Upper lobe of left lung (tissue), 6 donors: ENCODE measurements around the gene SELENOW. TPM values are rescaled to one million over a fixed set of nuclear protein-coding genes. Genes with fewer than 3 reads are reported as not detected.
"Not testable (repeated sequence)": the region's sequence is repeated elsewhere in the genome, so short reads cannot be mapped to it uniquely, and the experiment has no call there.

Source experiments
- ATAC-seq, 2 donors: fragments of 200-7000 bp; cut with Tn5 transposase; one replicate each; pipeline ENCODE4 v1.9.1; 2022; ENCODE audit warnings: mild to moderate bottlenecking in 2 of 2, moderate library complexity in 2 of 2; ENCODE audit not compliant: low FRiP score in 2 of 2
- DNase-seq, 2 donors: peaks; one replicate each; pipeline ENCODE4 v3.0.0-alpha.2; 2019 to 2020
- H3K27ac ChIP-seq, 4 donors: fragments of 200-600 bp; sonication (generic); one replicate each; pipeline ENCODE4 v1.5.1; 2016 to 2019
- H3K27me3 ChIP-seq, 4 donors: fragments of 200-600 bp; sonication (generic); one replicate each; pipeline ENCODE4 v1.5.1; 2017 to 2019
- H3K36me3 ChIP-seq, 4 donors: fragments of 200-600 bp; sonication (generic); one replicate each; pipeline ENCODE4 v1.5.1; 2016 to 2019
- H3K4me1 ChIP-seq, 4 donors: fragments of 200-600 bp; sonication (generic); one replicate each; pipeline ENCODE4 v1.5.1; 2018 to 2019
- H3K4me3 ChIP-seq, 4 donors: fragments of 200-600 bp; sonication (generic); one replicate each; pipeline ENCODE4 v1.5.1; 2017 to 2019; ENCODE audit warnings: mild to moderate bottlenecking in 2 of 4, moderate library complexity in 1 of 4
- H3K9me3 ChIP-seq, 4 donors: fragments of 200-600 bp; sonication (generic); one replicate each; pipeline ENCODE4 v1.5.1; 2018 to 2019
- EP300 ChIP-seq, 4 donors: sonication (generic); formaldehyde crosslinking; IDR thresholded peaks; one replicate each; pipeline ENCODE4 v1.5.1; 2017; ENCODE audit warnings: antibody characterized with exemption in 4 of 4, control low read depth in 2 of 4
- POLR2A ChIP-seq, 4 donors: fragments of 450-650 bp; IDR thresholded peaks; one replicate each; pipeline ENCODE4 v1.5.1; 2016 to 2017; ENCODE audit warnings: antibody characterized with exemption in 4 of 4, mild to moderate bottlenecking in 2 of 4
- POLR2AphosphoS5 ChIP-seq, 2 donors: sonication (generic); formaldehyde crosslinking; IDR thresholded peaks; one replicate each; pipeline ENCODE4 v1.5.1; 2017; ENCODE audit warnings: antibody characterized with exemption in 2 of 2
- WGBS, 2 donors: methylation state at CpG; one replicate each; pipeline ENCODE4 v1.1.5; 2017 to 2018; 5-methylcytosine and 5-hydroxymethylcytosine counted together
- total RNA-seq, 6 donors: library from RNA; depleted of rRNA in 4 of 6; stranded (reverse); fragments of >200 nt in 4 of 6; gene quantifications; one replicate each; pipeline versions ENCODE4 v1.1.0 to v1.2.1, GENCODE V29; 2016 to 2021
- TF ChIP-seq, protein P1 (sequence below), 6 experiments: fragments of 450-650 bp in 4 of 6; fragments of 200-600 bp in 2 of 6; sonication (generic) in 2 of 6; IDR thresholded peaks; one replicate each; pipeline ENCODE4 v1.5.1; 2016 to 2019; ENCODE audit warnings: antibody characterized with exemption in 6 of 6
- donor health status: DM: no; HTN: no; CAD: no; lungs with moderate emphysema.
- donor health status: DM: no; HTN: yes; CAD: no; lungs with severe emphysema.

The SELENOW gene
- total RNA-seq, 6 donors from 2014 or later = 194 to 455 (median 325) TPM

DNA sequence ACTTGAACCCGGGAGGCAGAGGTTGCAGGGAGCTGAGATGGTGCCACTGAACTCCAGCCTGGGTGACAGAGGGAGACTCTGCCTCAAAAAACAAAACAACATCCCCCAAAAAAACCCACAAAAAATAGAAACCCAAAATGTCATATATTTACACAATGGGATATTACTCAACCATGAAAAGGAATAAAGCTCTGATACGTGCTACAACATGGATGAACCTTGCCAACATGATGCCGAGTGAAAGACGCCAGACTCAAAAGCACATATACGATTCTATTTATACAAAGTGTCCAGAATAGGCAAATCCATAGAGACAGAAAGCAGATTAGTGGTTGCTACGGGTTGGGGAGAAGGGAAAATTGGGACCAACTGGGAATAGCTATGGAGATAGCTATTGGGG, 27.9 kb downstream of the SELENOW start:
- Histone ChIP-seq H3K4me1 (no peaks in the 10 kb centered on the region), H3K9me3 (no peaks in the 10 kb centered on the region), H3K4me3 (no peak overlapping the region), H3K27me3 (no peaks in the 10 kb centered on the region), H3K27ac (no peak overlapping the region), H3K36me3 (no peaks in the 10 kb centered on the region)
- no peak for ATAC-seq
- TF ChIP-seq EP300 (IDR thresholded peaks at IDR 0.05) (no peak), POLR2AphosphoS5 (IDR thresholded peaks at IDR 0.05) (no peak), POLR2A (IDR thresholded peaks at IDR 0.05) (no peak)
- TF ChIP-seq, protein P1, sequence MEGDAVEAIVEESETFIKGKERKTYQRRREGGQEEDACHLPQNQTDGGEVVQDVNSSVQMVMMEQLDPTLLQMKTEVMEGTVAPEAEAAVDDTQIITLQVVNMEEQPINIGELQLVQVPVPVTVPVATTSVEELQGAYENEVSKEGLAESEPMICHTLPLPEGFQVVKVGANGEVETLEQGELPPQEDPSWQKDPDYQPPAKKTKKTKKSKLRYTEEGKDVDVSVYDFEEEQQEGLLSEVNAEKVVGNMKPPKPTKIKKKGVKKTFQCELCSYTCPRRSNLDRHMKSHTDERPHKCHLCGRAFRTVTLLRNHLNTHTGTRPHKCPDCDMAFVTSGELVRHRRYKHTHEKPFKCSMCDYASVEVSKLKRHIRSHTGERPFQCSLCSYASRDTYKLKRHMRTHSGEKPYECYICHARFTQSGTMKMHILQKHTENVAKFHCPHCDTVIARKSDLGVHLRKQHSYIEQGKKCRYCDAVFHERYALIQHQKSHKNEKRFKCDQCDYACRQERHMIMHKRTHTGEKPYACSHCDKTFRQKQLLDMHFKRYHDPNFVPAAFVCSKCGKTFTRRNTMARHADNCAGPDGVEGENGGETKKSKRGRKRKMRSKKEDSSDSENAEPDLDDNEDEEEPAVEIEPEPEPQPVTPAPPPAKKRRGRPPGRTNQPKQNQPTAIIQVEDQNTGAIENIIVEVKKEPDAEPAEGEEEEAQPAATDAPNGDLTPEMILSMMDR (IDR thresholded peaks at IDR 0.05) = no peak
- DNase-seq = no peak
- 90 to 94% methylated on average over 6 of the region's 6 CpGs for WGBS, 2 donors

DNA sequence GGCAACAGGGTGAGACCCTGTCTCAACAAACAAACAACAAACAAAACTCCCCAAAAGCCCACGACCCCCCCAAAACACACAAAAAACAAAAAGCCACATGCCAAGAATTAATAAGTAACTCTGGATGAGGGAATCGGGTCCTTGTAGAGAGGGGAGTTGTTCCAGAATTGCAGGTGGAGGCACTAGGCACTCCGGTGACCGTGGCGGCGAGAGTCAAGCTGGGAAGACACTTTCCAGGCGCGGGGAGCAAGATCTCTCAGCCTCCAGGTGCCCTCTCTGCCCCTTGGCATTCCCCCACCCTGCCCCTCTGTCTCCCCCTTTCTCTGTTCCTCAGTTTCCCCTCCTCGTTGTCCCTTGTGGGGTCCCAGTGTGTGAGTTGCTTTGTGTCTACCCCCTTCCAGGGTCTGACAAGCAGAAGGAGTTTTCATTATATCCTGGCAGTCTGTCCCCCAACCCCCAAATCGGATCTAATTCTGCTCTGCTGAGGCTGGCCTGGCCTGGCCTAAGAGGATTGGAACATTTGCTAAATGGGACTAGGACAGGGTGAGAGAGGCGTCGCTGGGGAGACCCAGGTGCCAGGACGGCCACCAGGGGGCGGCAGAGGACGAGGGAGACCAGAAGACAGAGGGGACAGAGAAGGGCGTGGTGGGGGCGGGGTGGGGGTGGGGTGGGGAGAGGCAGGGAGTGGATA, 34.9 kb downstream of the SELENOW start:
- Histone ChIP-seq H3K4me1 (no peaks in the 10 kb centered on the region), H3K27me3 (no peaks in the 10 kb centered on the region), H3K9me3 (no peaks in the 10 kb centered on the region), H3K4me3 (no peak overlapping the region), H3K36me3 (no peaks in the 10 kb centered on the region), H3K27ac (no peak overlapping the region)
- peak; percentile 81 to 83 for ATAC-seq
- WGBS, 2 donors = 33 to 56% methylated on average over 12 to 17 of the region's 17 CpGs
- DNase-seq = peak; percentile 42 to 93
- TF ChIP-seq POLR2AphosphoS5 (IDR thresholded peaks at IDR 0.05) (no peak), EP300 (IDR thresholded peaks at IDR 0.05) (no peak)
- TF ChIP-seq, protein P1 (IDR thresholded peaks at IDR 0.05) = peak; percentile 12 to 74 (median 36)

DNA sequence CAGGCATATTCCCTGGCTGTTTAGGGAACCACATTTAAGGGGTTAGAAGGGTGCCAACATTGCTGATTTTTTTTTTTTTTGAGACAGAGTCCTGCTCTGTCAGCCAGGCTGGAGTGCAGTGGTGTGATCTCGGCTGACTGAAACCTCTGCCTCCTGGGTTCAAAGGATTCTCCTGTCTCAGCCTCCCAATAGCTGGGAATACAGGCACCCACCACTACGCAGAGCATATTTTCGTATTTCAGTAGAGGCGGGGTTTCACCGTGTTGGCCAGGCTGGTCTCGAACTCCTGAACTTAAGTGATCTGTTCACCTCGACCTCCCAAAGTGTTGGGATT, 35.5 kb downstream of the SELENOW start:
- DNase-seq (no peak), ATAC-seq (no peak)
- H3K4me3 ChIP-seq = no peak overlapping the region
- H3K27ac ChIP-seq = no peak overlapping the region
- H3K4me1 ChIP-seq = no peaks in the 10 kb centered on the region
- H3K27me3 ChIP-seq = no peaks in the 10 kb centered on the region
- no peaks in the 10 kb centered on the region for H3K36me3 ChIP-seq
- H3K9me3 ChIP-seq = no peaks in the 10 kb centered on the region
- 53 to 58% methylated on average over 5 to 7 of the region's 7 CpGs for WGBS, 2 donors
- TF ChIP-seq POLR2AphosphoS5 (IDR thresholded peaks at IDR 0.05) (no peak), EP300 (IDR thresholded peaks at IDR 0.05) (no peak)
- TF ChIP-seq, protein P1 (IDR thresholded peaks at IDR 0.05) = peak in 1 of 6 experiments; percentile 16

DNA sequence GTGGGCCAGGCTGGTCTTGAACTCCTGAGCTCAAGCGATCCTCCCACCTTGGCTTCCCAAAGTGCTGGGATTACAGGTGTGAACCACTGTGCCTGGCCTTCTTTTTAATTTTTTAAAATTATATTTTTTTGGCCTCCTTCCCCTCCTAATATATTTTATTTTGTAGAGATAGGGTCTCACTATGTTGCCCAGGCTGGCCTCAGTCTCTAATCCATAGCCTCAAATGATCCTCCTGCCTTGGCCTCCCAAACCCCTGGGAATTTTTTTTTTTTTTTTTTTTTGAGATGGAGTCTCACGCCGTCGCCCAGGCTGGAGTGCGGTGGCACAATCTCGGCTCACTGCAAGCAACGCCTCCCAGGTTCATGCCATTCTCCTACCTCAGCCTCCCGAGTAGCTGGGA, 37.8 kb downstream of the SELENOW start:
- not testable (repeated sequence) for H3K4me3 ChIP-seq, H3K36me3 ChIP-seq, ATAC-seq, H3K27ac ChIP-seq, H3K4me1 ChIP-seq, H3K9me3 ChIP-seq, H3K27me3 ChIP-seq, DNase-seq
- WGBS, 2 donors = 95 to 99% methylated on average over 5 to 8 of the region's 8 CpGs

DNA sequence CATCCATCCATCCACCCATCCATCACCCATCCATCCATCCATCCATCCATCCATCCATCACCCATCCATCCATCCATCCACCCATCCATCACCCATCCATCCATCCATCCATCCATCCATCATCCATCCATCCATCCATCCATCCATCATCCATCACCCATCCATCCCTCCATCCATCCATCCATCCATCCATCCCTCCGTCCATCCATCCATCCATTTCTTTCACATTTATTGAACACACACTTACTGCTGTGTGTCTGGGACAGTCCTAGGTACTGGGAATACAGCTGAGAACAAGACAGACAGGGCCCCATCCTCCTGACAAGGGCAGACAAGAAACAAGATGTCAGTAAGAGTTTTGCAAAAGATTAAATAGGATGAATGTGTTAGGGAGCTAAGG, 39.7 kb downstream of the SELENOW start:
- H3K4me3 ChIP-seq, H3K36me3 ChIP-seq, H3K4me1 ChIP-seq, H3K9me3 ChIP-seq, ATAC-seq, H3K27me3 ChIP-seq, DNase-seq, H3K27ac ChIP-seq: not testable (repeated sequence)
- 93 to 100% methylated on average over 1 of the region's 1 CpG for WGBS, 2 donors

DNA sequence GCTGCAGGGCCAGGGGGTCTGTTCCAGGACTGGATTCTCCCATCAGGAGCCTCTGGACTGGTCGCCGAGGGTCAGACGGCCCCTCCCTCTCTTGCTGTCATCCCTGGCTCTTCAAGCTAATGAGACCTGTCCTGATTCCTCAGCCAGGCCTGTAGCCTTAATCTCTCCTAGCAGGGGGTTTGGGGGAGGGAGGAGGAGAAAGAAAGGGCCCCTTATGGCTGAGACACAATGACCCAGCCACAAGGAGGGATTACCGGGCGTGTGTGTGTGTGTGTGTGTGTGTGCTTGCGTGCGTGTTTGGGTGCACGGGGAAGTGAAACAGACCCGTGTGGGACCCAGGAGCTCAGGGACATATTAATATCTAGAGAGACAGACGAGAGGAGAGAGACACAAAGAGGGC, 41.4 kb downstream of the SELENOW start:
- TF ChIP-seq, protein P1 (IDR thresholded peaks at IDR 0.05) = no peak
- TF ChIP-seq EP300 (IDR thresholded peaks at IDR 0.05) (no peak), POLR2AphosphoS5 (IDR thresholded peaks at IDR 0.05) (no peak), POLR2A (IDR thresholded peaks at IDR 0.05) (no peak)
- no peak overlapping the region for H3K4me3 ChIP-seq
- 8 to 11% methylated on average over 10 of the region's 10 CpGs for WGBS, 2 donors
- no peaks in the 10 kb centered on the region for H3K36me3 ChIP-seq
- H3K27ac ChIP-seq = no peak overlapping the region
- peaks cover 0 to 4% (median 0%) of the 10 kb centered on the region in 4 donors for H3K27me3 ChIP-seq
- no peak for DNase-seq
- H3K9me3 ChIP-seq = no peaks in the 10 kb centered on the region
- no peak for ATAC-seq
- no peaks in the 10 kb centered on the region for H3K4me1 ChIP-seq
